GM19328 (cell line): ENCODE measurements around the gene TRABD2B.

Experiments used
- ATAC-seq: cut with Tn5 transposase; IDR thresholded peaks from one replicate; pipeline ENCODE4 v1.9.1; 2021; ENCODE audit warnings: mild to moderate bottlenecking, moderate library complexity; ENCODE audit not compliant: unreplicated experiment

The TRABD2B gene

GRCh38 chr1:47742890-47743760 is 254.1 kb downstream of the TRABD2B start:
- no peak for ATAC-seq

- ATAC-seq = no peak
These were observed 258.5 kb downstream of the TRABD2B start for GRCh38 chr1:47738560-47739182.

GRCh38 chr1:47732489-47732888 is 264.7 kb downstream of the TRABD2B start:
- no peak for ATAC-seq

DNA sequence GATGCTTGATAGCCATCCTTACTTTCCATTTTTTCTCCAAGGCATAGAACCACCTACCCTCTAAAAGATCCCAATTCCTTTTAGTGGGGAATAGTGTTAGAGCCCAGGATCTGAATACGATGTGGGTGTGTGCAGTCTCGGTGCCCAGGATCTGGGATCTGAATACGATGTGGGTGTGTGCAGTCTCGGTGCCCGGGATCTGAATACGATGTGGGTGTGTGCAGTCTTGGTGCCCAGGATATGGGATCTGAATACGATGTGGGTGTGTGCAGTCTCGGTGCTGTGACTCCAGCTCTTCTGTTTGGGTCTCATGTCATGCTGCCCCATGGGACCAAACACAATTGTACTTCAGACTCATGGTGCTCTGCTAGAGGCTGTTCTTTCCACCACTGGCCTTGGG is 265.5 kb downstream of the TRABD2B start:
- ATAC-seq = no peak

GRCh38 chr1:47729685-47730084 is 267.5 kb downstream of the TRABD2B start:
- ATAC-seq = no peak

DNA sequence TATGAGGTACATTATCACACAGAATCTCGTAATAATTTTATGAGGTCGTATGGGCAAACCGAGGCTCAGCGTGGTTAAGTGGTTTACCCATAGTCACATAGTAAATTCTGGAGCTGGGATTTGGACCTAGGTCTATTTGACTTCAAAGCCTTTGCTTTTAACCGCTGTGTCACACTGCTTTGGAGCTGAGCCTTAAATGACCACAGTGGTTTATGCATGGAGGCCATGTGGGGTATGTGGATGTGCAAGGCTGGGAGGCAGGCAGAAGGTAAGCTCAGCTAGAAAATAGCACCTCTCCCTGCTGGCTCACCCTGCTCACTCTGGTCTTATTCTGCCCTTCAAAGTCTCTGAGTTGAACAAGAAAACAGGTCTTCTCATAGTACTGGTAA is 269.5 kb downstream of the TRABD2B start:
- no peak for ATAC-seq

GRCh38 chr1:47727051-47727696 is 270.0 kb downstream of the TRABD2B start:
- no peak for ATAC-seq

- ATAC-seq = peak; percentile 90
These were observed 271.0 kb downstream of the TRABD2B start for GRCh38 chr1:47725992-47726855.

DNA sequence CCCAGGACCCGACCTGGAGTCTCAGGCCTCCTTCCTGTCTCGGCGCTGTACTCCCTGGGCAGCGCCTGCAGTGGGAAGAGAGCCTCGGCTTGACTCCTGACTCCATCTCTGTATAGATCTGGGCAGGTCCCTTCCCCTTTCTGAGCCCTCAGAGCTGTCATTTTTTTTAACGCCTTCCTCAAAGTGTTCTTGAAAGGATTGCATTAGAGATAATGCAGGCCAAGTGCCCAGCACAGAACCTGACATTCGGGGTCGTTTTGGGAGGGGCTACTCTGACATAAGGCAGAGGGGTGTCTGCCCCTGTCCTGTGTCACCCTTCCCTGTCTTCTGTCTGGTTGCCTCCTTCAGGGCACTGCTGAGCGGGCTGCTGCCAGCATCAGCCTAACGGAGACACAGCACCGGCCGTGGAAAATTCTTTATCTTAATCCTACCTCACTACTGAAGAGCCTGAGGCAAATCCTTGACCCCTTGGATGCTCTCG is 271.6 kb downstream of the TRABD2B start:
- no peak for ATAC-seq

DNA sequence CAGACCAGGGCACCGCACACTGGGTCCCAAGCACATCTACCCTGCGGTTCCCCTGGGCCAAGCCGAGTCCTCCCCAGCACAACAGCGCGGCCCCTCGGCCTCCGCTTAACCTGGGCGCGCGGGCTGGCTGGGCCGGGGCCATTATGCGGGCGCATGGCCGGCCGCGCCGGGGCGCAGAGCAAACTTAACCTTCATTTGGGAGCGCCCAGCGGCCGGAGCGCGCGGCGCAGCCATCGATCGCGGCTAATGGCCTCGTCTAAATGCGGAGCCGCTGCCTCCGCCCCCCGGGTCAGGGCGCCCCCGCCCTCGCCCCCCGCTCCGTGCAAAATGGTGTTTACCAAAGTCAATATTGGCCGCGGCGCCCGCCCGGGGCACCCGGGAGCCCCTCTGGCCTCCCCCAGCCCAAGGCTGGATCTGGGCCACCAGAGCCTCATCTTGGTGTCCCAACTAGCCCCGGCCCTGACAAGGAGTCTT is 272.1 kb downstream of the TRABD2B start:
- no peak for ATAC-seq

DNA sequence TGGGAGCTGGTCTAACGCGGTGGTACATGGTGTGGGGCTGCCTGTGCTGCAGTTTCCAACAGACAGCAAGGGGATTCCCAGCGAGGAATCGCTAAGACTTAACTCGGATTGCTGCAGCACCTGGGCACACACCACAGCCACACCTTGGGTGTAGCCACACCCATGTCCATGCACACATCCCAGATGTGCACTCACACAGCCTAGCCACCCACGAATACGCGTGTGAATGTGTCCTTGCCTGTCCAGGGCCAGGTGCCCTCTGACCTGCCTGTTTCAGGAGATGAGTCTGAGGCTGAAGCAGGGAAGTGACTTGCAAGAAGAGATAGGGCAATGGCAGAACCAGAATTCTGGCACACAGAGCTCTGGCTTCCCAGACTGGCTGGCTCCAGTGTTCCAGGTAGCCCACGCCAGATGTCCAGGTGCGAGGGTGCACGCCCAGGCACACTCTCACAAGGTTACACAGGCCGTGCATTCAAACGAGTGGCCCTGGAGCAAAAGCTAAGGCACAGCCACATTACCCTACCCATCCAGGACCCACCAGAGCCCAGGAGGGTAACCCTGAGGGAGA is 272.7 kb downstream of the TRABD2B start:
- ATAC-seq = no peak

GRCh38 chr1:47722909-47723580 is 274.1 kb downstream of the TRABD2B start:
- ATAC-seq = no peak

- no peak for ATAC-seq
These were observed 275.1 kb downstream of the TRABD2B start for GRCh38 chr1:47722101-47722500.

- no peak for ATAC-seq
These were observed 277.1 kb downstream of the TRABD2B start for GRCh38 chr1:47720111-47720510.

GRCh38 chr1:47717341-47717740 is 279.8 kb downstream of the TRABD2B start:
- no peak for ATAC-seq

GRCh38 chr1:47713975-47714767 is 283.0 kb downstream of the TRABD2B start:
- no peak for ATAC-seq

DNA sequence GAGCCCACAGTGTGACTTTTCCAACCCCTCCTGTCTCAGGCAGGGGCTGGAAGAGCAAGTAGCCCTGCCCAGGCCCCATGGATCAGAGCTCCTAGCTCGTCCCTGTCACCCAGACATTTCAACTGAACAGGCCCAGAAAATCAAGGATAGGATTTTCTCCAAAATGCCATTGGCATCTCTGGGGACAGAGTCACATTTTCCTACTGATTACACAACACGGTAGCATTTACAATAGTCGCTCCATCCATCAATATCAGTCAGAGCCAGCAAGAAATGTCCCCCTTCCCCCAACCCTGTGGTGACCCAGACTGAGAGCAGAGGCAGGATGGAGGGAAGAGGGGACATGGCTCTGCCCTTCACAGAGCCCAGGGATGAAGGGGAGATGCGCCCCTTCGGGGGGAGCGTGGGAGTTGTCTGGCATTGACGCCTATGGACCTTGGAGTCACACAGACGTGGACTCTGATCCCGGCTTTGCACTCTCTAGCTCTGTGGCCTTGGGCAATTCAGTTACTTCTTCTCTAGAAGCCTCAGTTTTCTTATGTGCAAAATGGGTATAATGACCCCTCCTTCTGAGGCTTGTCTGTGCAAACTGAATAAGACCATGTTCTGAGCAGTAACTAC is 283.7 kb downstream of the TRABD2B start:
- ATAC-seq = no peak

GRCh38 chr1:47712596-47713299 is 284.4 kb downstream of the TRABD2B start:
- ATAC-seq = no peak
